Measurements from ENCODE around the gene PPIB.

Gene PPIB

GRCh38 chr15:64157599-64158125 lies 5.2 kb downstream of the PPIB start:
- no peak for ATAC-seq

GRCh38 chr15:64156652-64157331 lies 6.0 kb downstream of the PPIB start:
- ATAC-seq = no peak

- ATAC-seq = no peak
These were observed 6.8 kb downstream of the PPIB start for GRCh38 chr15:64155802-64156651.

DNA sequence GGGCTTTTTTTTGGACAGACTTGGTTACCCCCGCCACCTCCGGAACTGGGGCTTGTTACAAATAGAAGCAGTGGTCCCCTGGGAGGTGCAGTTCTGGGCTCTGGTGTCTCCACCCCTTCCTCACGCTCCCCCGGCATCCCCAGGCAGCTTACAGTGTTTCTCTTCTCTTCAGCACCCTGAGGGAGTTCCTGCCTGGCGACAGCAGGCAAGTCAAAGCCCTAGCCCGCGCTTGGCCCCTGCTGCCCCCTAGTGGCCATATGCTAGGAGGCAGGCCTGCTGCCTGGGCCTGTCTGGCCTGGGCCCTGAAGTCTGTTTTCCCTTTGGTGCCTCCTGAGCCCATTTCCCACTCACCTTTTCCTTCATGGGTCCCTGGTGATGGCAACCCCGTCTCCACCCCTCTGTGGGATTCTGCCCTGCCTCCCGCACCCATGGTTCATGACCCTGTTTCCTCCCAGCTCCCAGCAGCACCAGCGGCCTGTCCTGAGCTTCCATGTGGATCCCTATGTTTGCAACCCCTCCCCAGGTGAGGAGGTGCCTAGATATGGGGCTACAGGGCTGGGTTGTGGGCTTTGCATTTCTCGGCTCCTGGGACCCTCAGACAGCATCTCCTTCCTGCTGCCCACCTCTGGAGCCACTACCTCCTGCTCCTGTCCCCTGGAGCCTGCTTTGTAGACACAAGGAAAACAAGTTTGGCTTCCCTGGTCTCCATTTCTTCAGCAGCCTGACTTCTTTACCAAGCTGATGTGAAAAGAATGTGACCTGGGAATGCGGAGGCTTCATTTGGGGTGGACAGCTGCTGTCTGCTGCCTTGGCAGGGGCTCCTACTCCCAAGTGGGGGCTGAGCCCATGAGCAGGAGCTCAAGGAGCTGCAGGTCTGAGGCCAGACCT lies 9.1 kb downstream of the PPIB start:
- peak; percentile 87 to 90 for ATAC-seq

DNA sequence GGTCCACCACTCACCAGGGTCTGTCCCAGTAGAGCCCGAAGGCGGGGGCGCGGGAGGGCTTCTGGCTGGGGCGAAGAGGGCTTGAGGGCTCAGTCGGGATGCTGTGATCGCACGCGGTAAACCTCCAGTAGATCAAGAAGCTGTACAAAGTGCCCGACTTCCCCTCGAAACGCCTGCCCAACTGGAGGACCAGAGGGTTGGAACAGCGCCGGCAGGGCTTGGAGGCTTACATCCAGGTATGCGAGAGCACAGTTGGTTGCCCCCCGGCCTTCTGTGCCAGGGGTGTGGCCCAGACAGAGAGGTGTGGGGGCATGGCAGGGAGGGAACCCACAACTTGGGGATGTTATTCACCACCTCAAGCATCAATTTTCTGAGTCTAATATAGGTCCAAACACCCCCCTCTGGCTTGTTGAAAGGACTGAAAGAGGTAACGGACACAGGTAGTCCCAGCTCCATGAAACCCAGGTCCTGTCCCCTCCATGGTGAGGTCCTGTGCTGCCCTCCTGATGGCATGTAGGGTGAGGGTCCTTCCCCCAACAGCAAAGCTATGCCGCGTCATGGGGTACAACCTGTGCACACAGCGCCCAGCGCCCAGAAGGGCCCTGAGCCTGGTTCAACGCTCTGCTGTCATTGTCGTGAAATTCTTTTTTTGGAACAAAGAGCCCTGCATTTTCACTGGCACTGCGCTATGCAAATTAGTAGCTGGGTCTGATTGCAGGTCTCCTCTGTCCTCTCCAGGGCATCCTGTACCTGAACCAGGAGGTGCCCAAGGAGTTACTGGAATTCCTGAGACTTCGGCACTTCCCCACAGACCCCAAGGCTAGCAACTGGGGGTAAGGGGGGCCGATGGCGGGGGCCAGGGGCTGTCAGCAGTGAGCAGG lies 10.1 kb downstream of the PPIB start:
- no peak for ATAC-seq

DNA sequence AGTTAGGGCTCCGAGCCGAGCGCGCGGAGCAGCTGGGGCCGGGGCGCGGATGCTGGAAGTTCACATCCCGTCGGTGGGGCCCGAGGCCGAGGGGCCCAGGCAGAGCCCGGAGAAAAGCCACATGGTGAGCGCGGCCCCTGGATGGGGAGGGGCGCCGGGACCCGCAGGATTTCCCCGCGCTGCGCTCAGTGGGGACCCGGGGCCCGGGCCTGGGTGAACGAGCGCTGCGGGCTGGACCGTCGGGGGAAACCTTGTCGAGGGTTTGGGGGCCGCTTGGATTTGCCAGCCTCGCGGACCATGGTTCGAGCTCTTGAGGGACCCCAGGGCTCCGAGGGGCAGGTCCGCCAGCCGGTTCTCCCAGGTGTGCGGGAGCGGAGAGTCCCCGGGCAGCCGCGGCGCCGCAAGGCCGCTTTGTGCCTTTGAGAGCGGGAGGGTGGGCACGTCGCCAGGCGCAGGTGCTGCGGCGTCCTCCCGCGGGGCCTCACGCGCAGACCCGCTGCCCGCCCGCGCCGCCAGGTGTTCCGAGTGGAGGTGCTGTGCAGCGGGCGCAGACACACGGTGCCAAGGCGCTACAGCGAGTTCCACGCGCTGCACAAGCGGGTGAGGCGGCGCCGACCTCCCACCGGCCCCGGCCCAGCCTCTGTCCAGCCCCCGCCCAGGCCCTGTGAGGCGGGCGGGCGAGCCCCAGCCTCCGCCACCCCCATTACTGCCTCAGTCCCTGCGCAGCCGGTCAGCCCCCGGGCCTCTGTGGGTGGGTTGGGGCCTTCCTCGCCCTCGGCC lies 10.9 kb downstream of the PPIB start, which contains the start of gene SNX22:
TSS of gene SNX22 (plus strand) at position 5 of the 780 bp plus-strand sequence. CDS start at position 50, 45 bp downstream.
- no peak for ATAC-seq

- no peak for ATAC-seq
These were observed 12.8 kb downstream of the PPIB start for GRCh38 chr15:64149893-64150578.

DNA sequence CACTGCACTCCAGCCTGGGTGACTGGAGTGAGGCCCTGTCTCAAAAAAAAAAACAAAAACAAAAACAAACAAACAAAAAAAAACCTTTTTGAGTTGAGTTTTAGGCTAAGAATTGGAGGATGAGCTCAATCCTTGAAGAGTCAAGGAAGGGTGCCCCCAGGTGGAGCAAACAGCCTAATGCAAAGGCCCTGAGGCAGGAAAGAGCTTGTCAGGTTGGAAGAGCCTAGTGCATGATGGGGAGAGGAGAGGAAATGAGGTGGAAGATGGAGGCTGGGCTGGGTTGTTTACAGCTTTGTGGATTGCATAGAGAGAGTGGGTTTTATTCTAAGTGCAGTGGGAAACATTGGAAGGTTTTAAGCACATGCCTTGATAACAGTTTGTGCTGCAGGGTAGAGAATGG lies 13.4 kb downstream of the PPIB start:
- ATAC-seq = no peak

GRCh38 chr15:64148581-64148980 lies 14.2 kb downstream of the PPIB start:
- ATAC-seq = no peak

- ATAC-seq = no peak
These were observed 14.7 kb downstream of the PPIB start for GRCh38 chr15:64148168-64148567.

GRCh38 chr15:64146885-64147681 lies 15.7 kb downstream of the PPIB start:
- ATAC-seq = no peak

DNA sequence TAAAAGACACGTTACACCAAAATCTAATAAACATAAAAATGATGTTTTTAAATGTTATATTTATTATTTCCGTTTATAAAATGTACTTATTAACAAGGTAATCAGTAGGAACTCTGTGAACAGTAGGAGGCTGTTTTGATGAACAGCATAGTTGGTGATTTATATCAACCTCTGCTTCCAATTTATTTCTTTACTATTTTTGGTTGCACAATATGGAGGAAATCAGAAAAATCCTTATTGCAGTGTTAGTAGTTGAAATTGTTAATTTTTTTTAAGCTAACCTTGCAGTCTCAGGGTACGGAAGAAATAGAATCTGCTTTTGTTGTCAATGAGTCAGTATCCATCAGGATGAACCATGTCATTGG lies 16.3 kb downstream of the PPIB start:
- ATAC-seq = no peak

DNA sequence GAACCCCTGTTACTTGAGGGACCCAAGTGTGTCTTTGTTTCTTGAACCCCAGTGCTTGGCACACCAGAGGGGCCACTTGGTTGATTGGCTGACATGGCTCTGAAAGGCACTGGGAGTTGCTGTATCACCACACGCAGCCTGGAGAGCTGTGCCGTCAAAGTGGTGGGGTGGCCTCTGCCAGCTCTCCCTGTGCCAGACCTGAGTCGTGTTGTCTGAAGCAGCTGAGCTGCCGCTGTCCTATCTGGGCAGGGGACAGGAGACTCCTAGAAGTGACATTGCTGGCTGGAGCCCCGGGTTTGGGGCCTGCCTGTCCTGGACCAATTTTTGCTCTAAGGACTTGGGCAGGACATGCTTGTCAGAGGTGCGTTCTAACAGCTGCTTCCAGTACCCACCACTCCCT lies 16.8 kb downstream of the PPIB start:
- no peak for ATAC-seq

DNA sequence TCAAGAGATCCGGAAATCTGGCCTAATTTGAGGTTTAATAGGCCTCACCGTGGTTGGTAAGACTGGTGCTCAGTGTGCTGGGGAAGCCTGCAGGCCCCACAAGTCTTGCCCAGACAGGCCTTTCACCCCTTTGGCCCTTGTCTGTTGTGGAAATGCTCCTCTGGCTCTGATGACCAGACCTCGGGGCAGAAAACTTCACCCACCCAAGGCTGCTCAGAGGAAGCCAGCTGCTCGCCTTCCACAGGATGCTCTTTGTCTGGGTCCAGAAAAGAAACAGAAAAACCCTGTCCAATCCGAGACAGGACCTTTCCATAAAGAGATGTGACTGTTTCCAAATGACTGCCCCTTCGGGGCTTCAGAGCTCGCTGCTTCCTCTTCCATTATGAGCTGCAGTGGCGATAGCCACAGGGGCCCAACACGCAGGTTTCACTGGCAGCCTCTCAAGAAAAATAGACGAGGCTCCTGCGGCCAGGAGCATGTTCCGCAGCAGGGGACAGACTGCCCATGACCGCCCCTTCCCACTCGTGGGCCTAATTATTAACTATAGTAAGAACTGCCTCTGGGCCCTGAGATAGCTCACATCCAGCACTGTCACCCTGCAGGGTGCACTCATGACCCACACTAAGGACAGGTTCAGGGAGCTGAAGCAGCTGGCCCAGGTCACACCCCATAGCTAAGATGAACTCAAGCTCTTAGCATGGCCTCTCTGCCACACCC lies 18.1 kb downstream of the PPIB start:
- peak in 1 of 2 donors; percentile 50 for ATAC-seq

DNA sequence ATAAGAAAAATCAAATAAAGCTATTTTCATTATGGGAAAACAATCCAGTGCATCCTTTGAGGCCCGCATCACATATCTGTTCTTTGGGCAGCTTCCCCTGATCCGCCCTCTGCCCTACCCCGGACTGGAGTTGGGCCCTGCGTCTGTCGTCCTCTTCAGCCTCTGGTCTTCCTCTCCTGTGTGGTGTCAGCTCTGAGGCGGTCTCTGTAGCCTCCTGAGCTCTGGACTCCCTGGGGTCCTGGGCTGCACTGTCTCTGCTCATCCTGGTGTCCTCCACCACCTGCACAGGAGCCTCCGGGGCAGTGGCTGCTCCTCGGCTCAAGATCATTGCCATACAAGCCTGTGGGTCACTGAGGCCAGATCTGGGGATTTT lies 18.6 kb downstream of the PPIB start:
- ATAC-seq = no peak

- no peak for ATAC-seq
These were observed 19.5 kb downstream of the PPIB start for GRCh38 chr15:64143276-64143675.

DNA sequence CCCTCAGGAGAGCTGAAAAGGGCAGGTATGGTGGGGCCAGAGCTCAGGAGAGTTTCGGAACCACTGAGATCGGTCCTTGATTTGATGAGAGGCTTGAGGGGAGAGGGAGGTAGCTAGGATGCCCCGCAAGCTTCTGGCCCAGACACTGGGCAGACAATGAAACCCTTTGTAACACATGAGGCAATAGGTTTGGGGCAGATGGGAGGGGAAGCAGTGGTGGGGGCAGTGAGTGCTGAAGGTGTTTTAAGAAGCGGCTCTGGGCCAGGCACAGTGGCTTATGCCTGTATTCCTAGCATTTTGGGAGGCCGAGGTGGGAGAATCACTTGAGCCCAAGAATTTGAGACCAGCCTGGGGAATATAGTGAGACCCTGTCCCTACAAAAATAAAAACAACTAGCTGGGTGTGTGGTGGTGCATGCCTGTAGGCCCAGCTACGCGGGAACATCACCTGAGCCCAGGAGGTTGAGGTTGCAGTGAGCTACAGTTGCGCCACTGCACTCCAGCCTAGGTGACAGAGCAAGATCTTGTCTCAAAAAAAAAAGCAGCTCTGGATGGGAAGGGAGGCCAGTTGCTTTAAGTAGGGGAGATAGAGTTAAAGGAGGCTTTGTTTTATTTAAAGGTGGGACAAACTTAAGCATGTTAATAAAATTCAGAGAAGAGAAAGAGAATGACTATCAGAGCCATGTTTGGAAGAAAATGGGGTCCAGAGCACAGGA lies 20.9 kb downstream of the PPIB start:
- ATAC-seq = no peak

DNA sequence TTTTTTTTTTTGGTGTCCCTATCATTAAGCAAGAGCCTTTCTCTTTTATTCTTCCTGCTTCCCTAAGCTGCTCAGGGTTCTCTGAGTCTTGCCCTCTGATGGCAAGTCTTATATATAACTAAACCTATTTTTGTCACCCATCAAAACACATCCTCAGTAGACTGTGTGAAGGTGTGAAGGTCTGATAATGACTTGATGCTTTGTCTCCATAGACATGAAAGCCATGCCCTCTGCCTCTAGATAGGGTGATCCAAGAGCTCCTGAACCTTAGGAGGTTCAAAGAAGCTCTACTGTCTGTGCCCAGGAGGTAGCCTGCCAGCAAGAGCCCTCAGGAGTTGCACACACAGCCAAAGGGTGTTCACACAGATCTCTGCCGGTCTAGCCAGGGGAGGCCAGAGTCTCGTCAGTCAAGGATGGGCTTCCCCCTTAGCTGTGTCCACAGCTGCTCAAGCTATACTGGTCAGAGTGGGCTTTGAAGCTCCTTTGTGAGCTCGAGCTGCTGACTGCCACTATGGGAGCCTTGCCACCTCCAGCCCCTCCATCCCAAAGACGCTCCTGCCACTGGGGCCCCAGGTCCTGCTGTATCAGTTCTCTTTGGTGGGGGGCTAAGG lies 24.4 kb downstream of the PPIB start:
- no peak for ATAC-seq
